Stimulated activated CD4-positive, alpha-beta T cell treated with anti-CD3 and anti-CD28 coated beads, Interleukin-4, amount 100 ng/mL, for 48 hours (primary cell): Measurements from ENCODE around the gene KLHL6.

Experiments used
- DNase-seq, 2 donors: peaks; one replicate each; pipeline ENCODE4 v3.0.0-alpha.2; 2020; ENCODE audit warnings: low read depth in 2 of 2

Gene KLHL6

GRCh38 chr3:183566880-183567279 is 11.4 kb upstream of the KLHL6 start:
- DNase-seq = no peak

- DNase-seq = no peak
These were observed 8.5 kb upstream of the KLHL6 start for GRCh38 chr3:183564046-183564445.

GRCh38 chr3:183563536-183563874 is 8.0 kb upstream of the KLHL6 start:
- DNase-seq = no peak

GRCh38 chr3:183560607-183561006 is 5.1 kb upstream of the KLHL6 start:
- DNase-seq = no peak

GRCh38 chr3:183558495-183558894 is 3.0 kb upstream of the KLHL6 start:
- no peak for DNase-seq

GRCh38 chr3:183556722-183557121 is 1.2 kb upstream of the KLHL6 start:
- no peak for DNase-seq

- no peak for DNase-seq
These were observed 1.1 kb downstream of the KLHL6 start for GRCh38 chr3:183554377-183554776.

- DNase-seq = no peak
These were observed 2.0 kb downstream of the KLHL6 start for GRCh38 chr3:183553334-183554026.

GRCh38 chr3:183551930-183552329 is 3.6 kb downstream of the KLHL6 start:
- DNase-seq = peak; percentile 39 to 48

GRCh38 chr3:183548262-183548769 is 7.2 kb downstream of the KLHL6 start:
- no peak for DNase-seq

GRCh38 chr3:183546625-183547024 is 8.9 kb downstream of the KLHL6 start:
- DNase-seq = no peak

- DNase-seq = no peak
These were observed 9.8 kb downstream of the KLHL6 start for GRCh38 chr3:183545708-183546107.

GRCh38 chr3:183542355-183542754 is 13.2 kb downstream of the KLHL6 start:
- no peak for DNase-seq

GRCh38 chr3:183541738-183542137 is 13.8 kb downstream of the KLHL6 start:
- DNase-seq = no peak

- no peak for DNase-seq
These were observed 14.3 kb downstream of the KLHL6 start for GRCh38 chr3:183541235-183541655.

- DNase-seq = no peak
These were observed 14.8 kb downstream of the KLHL6 start for GRCh38 chr3:183540501-183541234.

- no peak for DNase-seq
These were observed 15.7 kb downstream of the KLHL6 start for GRCh38 chr3:183539811-183540210.

- DNase-seq = no peak
These were observed 17.0 kb downstream of the KLHL6 start for GRCh38 chr3:183538486-183538885.

GRCh38 chr3:183537295-183537730 is 18.2 kb downstream of the KLHL6 start:
- no peak for DNase-seq

GRCh38 chr3:183536238-183536880 is 19.1 kb downstream of the KLHL6 start:
- DNase-seq = no peak

- no peak for DNase-seq
These were observed 21.3 kb downstream of the KLHL6 start for GRCh38 chr3:183534249-183534648.

GRCh38 chr3:183533412-183534132 is 21.9 kb downstream of the KLHL6 start:
- no peak for DNase-seq
